Upper lobe of left lung (tissue), 6 donors: ENCODE results near the gene KRT33B. TPM values are rescaled to one million over a fixed set of nuclear protein-coding genes. Genes with fewer than 3 reads are reported as not detected.
"Not testable (repeated sequence)": the region's sequence is repeated elsewhere in the genome, so short reads cannot be mapped to it uniquely, and the experiment has no call there.

Source experiments
- ATAC-seq, 2 donors: fragments of 200-7000 bp; cut with Tn5 transposase; one replicate each; pipeline ENCODE4 v1.9.1; 2022; ENCODE audit warnings: mild to moderate bottlenecking in 2 of 2, moderate library complexity in 2 of 2; ENCODE audit not compliant: low FRiP score in 2 of 2
- DNase-seq, 2 donors: peaks; one replicate each; pipeline ENCODE4 v3.0.0-alpha.2; 2019 to 2020
- H3K27ac ChIP-seq, 4 donors: fragments of 200-600 bp; sonication (generic); one replicate each; pipeline ENCODE4 v1.5.1; 2016 to 2019
- H3K27me3 ChIP-seq, 4 donors: fragments of 200-600 bp; sonication (generic); one replicate each; pipeline ENCODE4 v1.5.1; 2017 to 2019
- H3K36me3 ChIP-seq, 4 donors: fragments of 200-600 bp; sonication (generic); one replicate each; pipeline ENCODE4 v1.5.1; 2016 to 2019
- H3K4me1 ChIP-seq, 4 donors: fragments of 200-600 bp; sonication (generic); one replicate each; pipeline ENCODE4 v1.5.1; 2018 to 2019
- H3K4me3 ChIP-seq, 4 donors: fragments of 200-600 bp; sonication (generic); one replicate each; pipeline ENCODE4 v1.5.1; 2017 to 2019; ENCODE audit warnings: mild to moderate bottlenecking in 2 of 4, moderate library complexity in 1 of 4
- H3K9me3 ChIP-seq, 4 donors: fragments of 200-600 bp; sonication (generic); one replicate each; pipeline ENCODE4 v1.5.1; 2018 to 2019
- CTCF ChIP-seq, 6 experiments: fragments of 450-650 bp in 4 of 6; fragments of 200-600 bp in 2 of 6; sonication (generic) in 2 of 6; IDR thresholded peaks; one replicate each; pipeline ENCODE4 v1.5.1; 2016 to 2019; ENCODE audit warnings: antibody characterized with exemption in 6 of 6
- EP300 ChIP-seq, 4 donors: sonication (generic); formaldehyde crosslinking; IDR thresholded peaks; one replicate each; pipeline ENCODE4 v1.5.1; 2017; ENCODE audit warnings: antibody characterized with exemption in 4 of 4, control low read depth in 2 of 4
- POLR2A ChIP-seq, 4 donors: fragments of 450-650 bp; IDR thresholded peaks; one replicate each; pipeline ENCODE4 v1.5.1; 2016 to 2017; ENCODE audit warnings: antibody characterized with exemption in 4 of 4, mild to moderate bottlenecking in 2 of 4
- POLR2AphosphoS5 ChIP-seq, 2 donors: sonication (generic); formaldehyde crosslinking; IDR thresholded peaks; one replicate each; pipeline ENCODE4 v1.5.1; 2017; ENCODE audit warnings: antibody characterized with exemption in 2 of 2
- WGBS, 2 donors: methylation state at CpG; one replicate each; pipeline ENCODE4 v1.1.5; 2017 to 2018; 5-methylcytosine and 5-hydroxymethylcytosine counted together
- total RNA-seq, 6 donors: library from RNA; depleted of rRNA in 4 of 6; stranded (reverse); fragments of >200 nt in 4 of 6; gene quantifications; one replicate each; pipeline versions ENCODE4 v1.1.0 to v1.2.1, GENCODE V29; 2016 to 2021
- donor health status: DM: no; HTN: no; CAD: no; lungs with moderate emphysema.
- donor health status: DM: no; HTN: yes; CAD: no; lungs with severe emphysema.

KRT33B gene
- total RNA-seq, 6 donors from 2014 or later = not detected

- no peak for DNase-seq
- Histone ChIP-seq H3K27ac (no peak overlapping the region), H3K4me3 (no peak overlapping the region), H3K36me3 (no peaks in the 10 kb centered on the region), H3K9me3 (no peaks in the 10 kb centered on the region), H3K27me3 (no peaks in the 10 kb centered on the region), H3K4me1 (no peaks in the 10 kb centered on the region)
- TF ChIP-seq EP300 (IDR thresholded peaks at IDR 0.05) (no peak), POLR2AphosphoS5 (IDR thresholded peaks at IDR 0.05) (no peak), CTCF (IDR thresholded peaks at IDR 0.05) (no peak), POLR2A (IDR thresholded peaks at IDR 0.05) (no peak)
- 86 to 94% methylated on average over 1 of the region's 1 CpG for WGBS, 2 donors
- ATAC-seq = no peak
Observed at GRCh38 chr17:41395611-41396010, 26.0 kb upstream of the KRT33B start.

GRCh38 chr17:41395044-41395443 is 25.4 kb upstream of the KRT33B start:
- not testable (repeated sequence) for DNase-seq, ATAC-seq, H3K27ac ChIP-seq, H3K36me3 ChIP-seq, H3K9me3 ChIP-seq, H3K4me1 ChIP-seq, H3K27me3 ChIP-seq, H3K4me3 ChIP-seq
- WGBS, 2 donors = 85% methylated on average over 11 of the region's 12 CpGs; no CpG with 5 or more reads in 1 of the 2 donors

GRCh38 chr17:41394254-41394996 is 24.8 kb upstream of the KRT33B start:
- no peaks in the 10 kb centered on the region for H3K27me3 ChIP-seq
- H3K36me3 ChIP-seq = no peaks in the 10 kb centered on the region
- no peaks in the 10 kb centered on the region for H3K9me3 ChIP-seq
- 89% methylated on average over 9 to 10 of the region's 10 CpGs for WGBS, 2 donors
- H3K27ac ChIP-seq = no peak overlapping the region
- ATAC-seq (no peak), DNase-seq (no peak)
- TF ChIP-seq CTCF (IDR thresholded peaks at IDR 0.05) = no peak
- TF ChIP-seq EP300 (IDR thresholded peaks at IDR 0.05) = no peak
- no peak for TF ChIP-seq POLR2AphosphoS5 (IDR thresholded peaks at IDR 0.05)
- no peak for TF ChIP-seq POLR2A (IDR thresholded peaks at IDR 0.05)
- no peaks in the 10 kb centered on the region for H3K4me1 ChIP-seq
- H3K4me3 ChIP-seq = no peak overlapping the region

GRCh38 chr17:41393826-41394225 is 24.2 kb upstream of the KRT33B start:
- H3K36me3 ChIP-seq = no peaks in the 10 kb centered on the region
- DNase-seq = peak in 1 of 2 donors; percentile 50
- H3K4me1 ChIP-seq = no peaks in the 10 kb centered on the region
- H3K27ac ChIP-seq = no peak overlapping the region
- 86 to 91% methylated on average over 10 of the region's 10 CpGs for WGBS, 2 donors
- no peaks in the 10 kb centered on the region for H3K27me3 ChIP-seq
- no peak overlapping the region for H3K4me3 ChIP-seq
- ATAC-seq = no peak
- no peak for TF ChIP-seq POLR2A (IDR thresholded peaks at IDR 0.05)
- H3K9me3 ChIP-seq = no peaks in the 10 kb centered on the region

GRCh38 chr17:41393294-41393693 is 23.7 kb upstream of the KRT33B start:
- no peak for TF ChIP-seq POLR2AphosphoS5 (IDR thresholded peaks at IDR 0.05)
- TF ChIP-seq POLR2A (IDR thresholded peaks at IDR 0.05) = no peak
- no peak for TF ChIP-seq CTCF (IDR thresholded peaks at IDR 0.05)
- TF ChIP-seq EP300 (IDR thresholded peaks at IDR 0.05) = no peak
- ATAC-seq = no peak
- DNase-seq = no peak
- no peak overlapping the region for H3K27ac ChIP-seq
- 68 to 74% methylated on average over 5 of the region's 5 CpGs for WGBS, 2 donors
- no peaks in the 10 kb centered on the region for H3K27me3 ChIP-seq
- no peaks in the 10 kb centered on the region for H3K9me3 ChIP-seq
- H3K36me3 ChIP-seq = no peaks in the 10 kb centered on the region
- no peaks in the 10 kb centered on the region for H3K4me1 ChIP-seq
- H3K4me3 ChIP-seq = no peak overlapping the region

GRCh38 chr17:41392278-41392677 is 22.7 kb upstream of the KRT33B start:
- H3K27me3 ChIP-seq = no peaks in the 10 kb centered on the region
- no peaks in the 10 kb centered on the region for H3K9me3 ChIP-seq
- no peak overlapping the region for H3K27ac ChIP-seq
- H3K36me3 ChIP-seq = no peaks in the 10 kb centered on the region
- no peak for DNase-seq
- no peak for ATAC-seq
- H3K4me1 ChIP-seq = no peaks in the 10 kb centered on the region
- TF ChIP-seq POLR2A (IDR thresholded peaks at IDR 0.05) = no peak
- TF ChIP-seq POLR2AphosphoS5 (IDR thresholded peaks at IDR 0.05) = no peak
- TF ChIP-seq EP300 (IDR thresholded peaks at IDR 0.05) = no peak
- TF ChIP-seq CTCF (IDR thresholded peaks at IDR 0.05) = no peak
- no peak overlapping the region for H3K4me3 ChIP-seq
- whole genome bisulfite sequencing, 2 donors = 94 to 95% methylated on average over 1 of the region's 1 CpG
